ENCODE results near the gene RAP1B.

DNA sequence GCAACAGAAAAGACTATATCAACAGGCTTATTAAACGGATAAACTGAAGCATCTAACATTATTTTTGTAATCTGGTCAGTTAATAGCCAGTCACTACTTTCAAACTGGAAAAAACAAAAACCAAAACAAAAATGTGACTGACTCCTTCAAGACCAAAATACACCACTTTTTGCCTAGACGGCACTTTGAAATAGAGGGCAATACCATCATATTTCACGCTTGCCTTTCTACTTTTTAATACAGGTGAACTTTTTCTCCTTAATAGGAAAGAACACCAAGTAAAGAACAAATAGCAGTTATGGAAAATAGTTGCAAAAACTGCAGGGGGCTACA lies 75.5 kb downstream of the RAP1B start:
- TF ChIP-seq, protein P1, sequence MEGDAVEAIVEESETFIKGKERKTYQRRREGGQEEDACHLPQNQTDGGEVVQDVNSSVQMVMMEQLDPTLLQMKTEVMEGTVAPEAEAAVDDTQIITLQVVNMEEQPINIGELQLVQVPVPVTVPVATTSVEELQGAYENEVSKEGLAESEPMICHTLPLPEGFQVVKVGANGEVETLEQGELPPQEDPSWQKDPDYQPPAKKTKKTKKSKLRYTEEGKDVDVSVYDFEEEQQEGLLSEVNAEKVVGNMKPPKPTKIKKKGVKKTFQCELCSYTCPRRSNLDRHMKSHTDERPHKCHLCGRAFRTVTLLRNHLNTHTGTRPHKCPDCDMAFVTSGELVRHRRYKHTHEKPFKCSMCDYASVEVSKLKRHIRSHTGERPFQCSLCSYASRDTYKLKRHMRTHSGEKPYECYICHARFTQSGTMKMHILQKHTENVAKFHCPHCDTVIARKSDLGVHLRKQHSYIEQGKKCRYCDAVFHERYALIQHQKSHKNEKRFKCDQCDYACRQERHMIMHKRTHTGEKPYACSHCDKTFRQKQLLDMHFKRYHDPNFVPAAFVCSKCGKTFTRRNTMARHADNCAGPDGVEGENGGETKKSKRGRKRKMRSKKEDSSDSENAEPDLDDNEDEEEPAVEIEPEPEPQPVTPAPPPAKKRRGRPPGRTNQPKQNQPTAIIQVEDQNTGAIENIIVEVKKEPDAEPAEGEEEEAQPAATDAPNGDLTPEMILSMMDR (IDR thresholded peaks at IDR 0.05): no peak
- TF ChIP-seq POLR2A (IDR thresholded peaks at IDR 0.05): no peak
